ENCODE measurements around the gene DHRSX.

- TF ChIP-seq, protein P1, sequence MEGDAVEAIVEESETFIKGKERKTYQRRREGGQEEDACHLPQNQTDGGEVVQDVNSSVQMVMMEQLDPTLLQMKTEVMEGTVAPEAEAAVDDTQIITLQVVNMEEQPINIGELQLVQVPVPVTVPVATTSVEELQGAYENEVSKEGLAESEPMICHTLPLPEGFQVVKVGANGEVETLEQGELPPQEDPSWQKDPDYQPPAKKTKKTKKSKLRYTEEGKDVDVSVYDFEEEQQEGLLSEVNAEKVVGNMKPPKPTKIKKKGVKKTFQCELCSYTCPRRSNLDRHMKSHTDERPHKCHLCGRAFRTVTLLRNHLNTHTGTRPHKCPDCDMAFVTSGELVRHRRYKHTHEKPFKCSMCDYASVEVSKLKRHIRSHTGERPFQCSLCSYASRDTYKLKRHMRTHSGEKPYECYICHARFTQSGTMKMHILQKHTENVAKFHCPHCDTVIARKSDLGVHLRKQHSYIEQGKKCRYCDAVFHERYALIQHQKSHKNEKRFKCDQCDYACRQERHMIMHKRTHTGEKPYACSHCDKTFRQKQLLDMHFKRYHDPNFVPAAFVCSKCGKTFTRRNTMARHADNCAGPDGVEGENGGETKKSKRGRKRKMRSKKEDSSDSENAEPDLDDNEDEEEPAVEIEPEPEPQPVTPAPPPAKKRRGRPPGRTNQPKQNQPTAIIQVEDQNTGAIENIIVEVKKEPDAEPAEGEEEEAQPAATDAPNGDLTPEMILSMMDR (IDR thresholded peaks at IDR 0.05; ENCODE audit: poor library complexity), result no peak
- TF ChIP-seq EZH2 (IDR thresholded peaks at IDR 0.05; ENCODE audit: borderline replicate concordance), result no peak
Measured at GRCh38 chrX:2546496-2546895, 45.7 kb upstream of the DHRSX start.
